T-helper 1 cell (primary cell): ENCODE results near the gene HIP1R.
A peak's percentile ranks its signal among the peaks of the same experiment; 100 is the strongest.
"Not testable (repeated sequence)": the region's sequence is repeated elsewhere in the genome, so short reads cannot be mapped to it uniquely, and the experiment has no call there.

Experiments
- DNase-seq, 5 donors: peaks; one replicate each; pipeline ENCODE4 v3.0.0-alpha.2; 2012 to 2020

The HIP1R gene

GRCh38 chr12:122875590-122876220 lies 40.4 kb downstream of the HIP1R start:
- DNase-seq = peak in 1 of 5 donors; percentile 36

- DNase-seq = not testable (repeated sequence)
Measured at GRCh38 chr12:122876281-122876680, 41.0 kb downstream of the HIP1R start.

- DNase-seq = no peak
Measured at GRCh38 chr12:122876731-122877130, 41.5 kb downstream of the HIP1R start.

GRCh38 chr12:122878780-122879612 lies 43.7 kb downstream of the HIP1R start:
- DNase-seq = no peak

- DNase-seq = no peak
Measured at GRCh38 chr12:122880155-122880667, 45.0 kb downstream of the HIP1R start.

- no peak for DNase-seq
Measured at GRCh38 chr12:122880668-122881067, 45.4 kb downstream of the HIP1R start.

- DNase-seq = peak in 1 of 5 donors; percentile 40
Measured at GRCh38 chr12:122882908-122883558, 47.8 kb downstream of the HIP1R start.

GRCh38 chr12:122884091-122884826 lies 49.0 kb downstream of the HIP1R start:
- no peak for DNase-seq

GRCh38 chr12:122884860-122885259 lies 49.6 kb downstream of the HIP1R start:
- no peak for DNase-seq

GRCh38 chr12:122886161-122886560 lies 50.9 kb downstream of the HIP1R start:
- no peak for DNase-seq

- DNase-seq = peak in 1 of 5 donors; percentile 58
Measured at GRCh38 chr12:122886851-122887818, 51.9 kb downstream of the HIP1R start.

- no peak for DNase-seq
Measured at GRCh38 chr12:122887819-122888212, 52.6 kb downstream of the HIP1R start.

GRCh38 chr12:122888232-122888752 lies 53.0 kb downstream of the HIP1R start:
- DNase-seq = peak; percentile 38 to 69 (median 64)

- DNase-seq = no peak
Measured at GRCh38 chr12:122889761-122890520, 54.7 kb downstream of the HIP1R start.

GRCh38 chr12:122891661-122892525 lies 56.6 kb downstream of the HIP1R start:
- no peak for DNase-seq

GRCh38 chr12:122892724-122893123 lies 57.5 kb downstream of the HIP1R start:
- DNase-seq = not testable (repeated sequence)

- DNase-seq = no peak
Measured at GRCh38 chr12:122893208-122894153, 58.2 kb downstream of the HIP1R start.
